ENCODE results near the gene PTX4. TPM values are rescaled to one million over a fixed set of nuclear protein-coding genes. Genes with fewer than 3 reads are reported as not detected.

Gene PTX4
- total and polyA plus RNA-seq, 9 of the 15 experiments (the other 6 are each of a cell fraction or from before 2014, with no cell fraction given) = 0.11 TPM; not detected in 8

- no peak for DNase-seq (ENCODE audit: extremely low read depth in 1 of 4, low spot score in 3 of 4)
- Histone ChIP-seq H3K4me3 (no peak overlapping the region), H3K4me2 (ENCODE audit: insufficient read depth, low read length) (no peak overlapping the region), H3K79me2 (ENCODE audit: control insufficient read depth, insufficient read depth, low read length) (no peaks in the 10 kb centered on the region), H2AFZ (ENCODE audit: low read depth, low read length) (no peak overlapping the region), H3K27me3 (ENCODE audit: control insufficient read depth in 2 of 2, insufficient read depth in 2 of 2, low read length in 2 of 2) (peaks cover 0 to 20% of the 10 kb centered on the region in 2 experiments; a peak in 3 of 5 replicates), H3K4me1 (replicated peaks in 1 of 2; ENCODE audit: control insufficient read depth in 2 of 2, insufficient read depth in 2 of 2, low read length in 2 of 2) (peaks cover 4 to 63% of the 10 kb centered on the region in 2 experiments; a peak in 3 of 5 replicates), H3K9ac (ENCODE audit: insufficient read depth in 1 of 2, low read depth in 2 of 2, low read length in 2 of 2) (no peak overlapping the region; a peak in 1 of 4 replicates), H3K27ac (ENCODE audit: extremely low read depth, low read depth, low read length) (no peak overlapping the region), H3K9me1 (ENCODE audit: control insufficient read depth, insufficient read depth, low read length) (no peaks in the 10 kb centered on the region), H3K9me3 (replicated peaks; ENCODE audit: control insufficient read depth, insufficient read depth, low read depth, low read length) (no peaks in the 10 kb centered on the region), H4K20me1 (replicated peaks; ENCODE audit: control insufficient read depth, insufficient read depth, low read length) (peaks cover 10% of the 10 kb centered on the region), H3K36me3 (ENCODE audit: control insufficient read depth, insufficient read depth, low read length) (no peaks in the 10 kb centered on the region)
- in situ Hi-C loops (cut with MboI) (no loop called here), intact Hi-C loops (cut with micrococcal nuclease) (no loop called here)
- BruUV-seq (replicated peaks) = no TSS peak
- ChIA-PET POLR2A (interaction anchor here (1.6 kb wide), 1 partner anchor 11 kb away, joined by 5 read pairs; no protein-coding TSS in a partner anchor), CTCF (ENCODE audit: low intra/inter-chr PET ratio) (no interaction called here)
- TF ChIP-seq MCM3 (IDR thresholded peaks at IDR 0.05) = no peak
- TF ChIP-seq TAF15 (IDR thresholded peaks at IDR 0.05; ENCODE audit: low read depth, low read length) = no peak
- WGBS (ENCODE audit: insufficient coverage, low coverage, missing lambda C conversion rate) = 31% methylated on average over 29 of the region's 30 CpGs
- FAIRE-seq = no peak
- no peak for ATAC-seq
Measured at GRCh38 chr16:1523581-1524245, 35.0 kb upstream of the PTX4 start.

DNA sequence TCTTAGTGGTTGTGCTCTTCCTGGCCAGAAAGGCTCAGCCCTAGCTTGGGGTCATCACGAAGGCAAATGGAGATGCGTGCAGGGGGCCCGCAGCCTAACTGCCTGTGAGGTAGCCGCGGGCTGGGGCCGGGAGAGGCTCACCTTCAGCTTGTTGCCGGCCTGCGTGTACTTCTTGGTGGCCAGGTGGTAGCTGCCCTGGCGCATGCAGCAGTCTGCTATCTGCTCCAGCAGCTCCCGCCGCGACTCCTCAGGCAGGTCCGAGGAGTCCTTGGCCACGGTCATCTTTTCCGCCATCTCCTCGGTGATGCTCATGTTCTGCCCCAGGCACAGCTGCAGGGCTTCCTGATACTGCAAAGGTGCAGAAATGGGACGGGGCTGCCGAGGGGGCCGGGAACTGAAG lies 31.7 kb upstream of the PTX4 start:
- no peaks in the 10 kb centered on the region for H3K9me1 ChIP-seq (ENCODE audit: control insufficient read depth, insufficient read depth, low read length)
- TF ChIP-seq IFI16 (CRISPR knock-in tag; IDR thresholded peaks at IDR 0.05) = no peak
- peak; percentile 64; the same call in 1 of the 2 replicates for TF ChIP-seq ZBTB33 (CRISPR knock-in tag; IDR thresholded peaks at IDR 0.05)
- no peak for TF ChIP-seq KLF16 (IDR thresholded peaks at IDR 0.05)
- H4K20me1 ChIP-seq (replicated peaks; ENCODE audit: control insufficient read depth, insufficient read depth, low read length) = no peaks in the 10 kb centered on the region
- BruUV-seq (replicated peaks) = no TSS peak
- H3K4me2 ChIP-seq (ENCODE audit: insufficient read depth, low read length) = no peak overlapping the region
- DNase-seq (ENCODE audit: extremely low read depth in 1 of 4, low spot score in 3 of 4) (no peak), ATAC-seq (peak; percentile 25), FAIRE-seq (no peak)
- peak overlapping the region in 1 of 2 experiments; percentile 2; a peak in 1 of 4 replicates for H3K9ac ChIP-seq (ENCODE audit: insufficient read depth in 1 of 2, low read depth in 2 of 2, low read length in 2 of 2)
- no peak overlapping the region for H2AFZ ChIP-seq (ENCODE audit: low read depth, low read length)
- peaks cover 0 to 38% of the 10 kb centered on the region in 2 experiments; a peak in 2 of 5 replicates for H3K4me1 ChIP-seq (replicated peaks in 1 of 2; ENCODE audit: control insufficient read depth in 2 of 2, insufficient read depth in 2 of 2, low read length in 2 of 2)
- peaks cover 0 to 7% of the 10 kb centered on the region in 2 experiments; a peak in 2 of 5 replicates for H3K27me3 ChIP-seq (ENCODE audit: control insufficient read depth in 2 of 2, insufficient read depth in 2 of 2, low read length in 2 of 2)
- H3K4me3 ChIP-seq = no peak overlapping the region
- ChIA-PET POLR2A (no interaction called here), CTCF (ENCODE audit: low intra/inter-chr PET ratio) (no interaction called here)
- intact Hi-C loops (cut with micrococcal nuclease) = no loop called here
- 41% methylated on average over 18 of the region's 19 CpGs for WGBS (ENCODE audit: insufficient coverage, low coverage, missing lambda C conversion rate)
- H3K9me3 ChIP-seq (replicated peaks; ENCODE audit: control insufficient read depth, insufficient read depth, low read depth, low read length) = no peaks in the 10 kb centered on the region
- H3K36me3 ChIP-seq (ENCODE audit: control insufficient read depth, insufficient read depth, low read length) = no peaks in the 10 kb centered on the region
- no peak overlapping the region for H3K27ac ChIP-seq (ENCODE audit: extremely low read depth, low read depth, low read length)
- in situ Hi-C loops (cut with MboI) = no loop called here
- H3K79me2 ChIP-seq (ENCODE audit: control insufficient read depth, insufficient read depth, low read length) = no peaks in the 10 kb centered on the region
